Glutamatergic neuron (in vitro differentiated cells): Measurements from ENCODE around the gene SURF4. TPM values are rescaled to one million over a fixed set of nuclear protein-coding genes. Genes with fewer than 3 reads are reported as not detected.

Source experiments
- DNase-seq: peaks from one replicate; pipeline ENCODE4 v3.0.0; 2022
- H3K27ac Mint-ChIP-seq: one replicate; pipeline ENCODE4 v1.8.0; 2020; ENCODE audit warnings: mild to moderate bottlenecking, mixed read lengths, inconsistent platforms; ENCODE audit not compliant: unreplicated experiment
- H3K27me3 Mint-ChIP-seq: one replicate; pipeline ENCODE4 v1.8.0; 2020; ENCODE audit warnings: mild to moderate bottlenecking, moderate library complexity, mixed read lengths, inconsistent platforms; ENCODE audit not compliant: unreplicated experiment
- H3K36me3 Mint-ChIP-seq: one replicate; pipeline ENCODE4 v1.8.0; 2020; ENCODE audit warnings: mild to moderate bottlenecking, mixed read lengths, inconsistent platforms; ENCODE audit not compliant: unreplicated experiment
- H3K4me1 Mint-ChIP-seq: one replicate; pipeline ENCODE4 v1.8.0; 2020; ENCODE audit warnings: mild to moderate bottlenecking, low read depth, mixed read lengths, inconsistent platforms; ENCODE audit not compliant: unreplicated experiment
- H3K4me3 Mint-ChIP-seq: one replicate; pipeline ENCODE4 v1.8.0; 2020; ENCODE audit warnings: mild to moderate bottlenecking, mixed read lengths, inconsistent platforms; ENCODE audit not compliant: unreplicated experiment
- H3K9me3 Mint-ChIP-seq: one replicate; pipeline ENCODE4 v1.8.0; 2020; ENCODE audit warnings: mild to moderate bottlenecking, moderate library complexity, mixed read lengths, inconsistent platforms; ENCODE audit not compliant: unreplicated experiment
- CTCF ChIP-seq: fragments of 200-600 bp; sonication (generic); IDR thresholded peaks from one replicate; pipeline ENCODE4 v1.5.0; 2021; ENCODE audit not compliant: partially characterized antibody, unreplicated experiment
- total RNA-seq: library from RNA; stranded (reverse); fragmentation: NEBNext Ultra II Directional; extraction: Animal tissue kit (Norgen Biotek cat#: 25700); gene quantifications from one replicate; pipeline ENCODE4 v1.2.1, GENCODE V29; 2021; ENCODE audit not compliant: unreplicated experiment

The SURF4 gene
- total RNA-seq, 1 donor from 2014 or later, result 111 TPM

GRCh38 chr9:133415170-133415569 is 39.3 kb upstream of the SURF4 start:
- peaks cover 2% of the 10 kb centered on the region for H3K9me3 Mint-ChIP-seq
- H3K27me3 Mint-ChIP-seq, result peaks cover 6% of the 10 kb centered on the region
- DNase-seq, result no peak
- H3K27ac Mint-ChIP-seq, result no peak overlapping the region
- no peak for TF ChIP-seq CTCF
- H3K4me3 Mint-ChIP-seq, result no peak overlapping the region
- H3K36me3 Mint-ChIP-seq, result peaks cover 4% of the 10 kb centered on the region
- peaks cover 8% of the 10 kb centered on the region for H3K4me1 Mint-ChIP-seq

GRCh38 chr9:133408042-133408441 is 32.2 kb upstream of the SURF4 start:
- no peak for DNase-seq
- no peak for TF ChIP-seq CTCF
- Mint-ChIP-seq H3K27me3 (peaks cover 4% of the 10 kb centered on the region), H3K36me3 (peaks cover 5% of the 10 kb centered on the region), H3K4me1 (no peaks in the 10 kb centered on the region), H3K27ac (no peak overlapping the region), H3K9me3 (peaks cover 5% of the 10 kb centered on the region), H3K4me3 (no peak overlapping the region)

- peaks cover 5% of the 10 kb centered on the region for H3K36me3 Mint-ChIP-seq
- peak; percentile 91 for TF ChIP-seq CTCF
- peaks cover 5% of the 10 kb centered on the region for H3K9me3 Mint-ChIP-seq
- H3K27ac Mint-ChIP-seq, result peak overlapping the region; percentile 48
- no peak overlapping the region for H3K4me3 Mint-ChIP-seq
- H3K4me1 Mint-ChIP-seq, result no peaks in the 10 kb centered on the region
- peak; percentile 91 for DNase-seq
- peaks cover 4% of the 10 kb centered on the region for H3K27me3 Mint-ChIP-seq
Observed at GRCh38 chr9:133406480-133407307, 30.8 kb upstream of the SURF4 start.

GRCh38 chr9:133405508-133406438 is 29.9 kb upstream of the SURF4 start:
- Mint-ChIP-seq H3K4me3 (no peak overlapping the region), H3K9me3 (peaks cover 6% of the 10 kb centered on the region), H3K4me1 (no peaks in the 10 kb centered on the region), H3K27me3 (peaks cover 2% of the 10 kb centered on the region), H3K36me3 (peaks cover 5% of the 10 kb centered on the region), H3K27ac (no peak overlapping the region)
- no peak for DNase-seq
- no peak for TF ChIP-seq CTCF
